MM.1S (cell line): ENCODE results near the gene COPE.

ENCODE experiments used
- DNase-seq: peaks from one replicate; pipeline ENCODE4 v3.0.0-alpha.2; 2015
- H2AFZ ChIP-seq: fragments of 300-600 bp; sonication (generic); 2 replicates; pipeline ENCODE4 v1.6.0; 2016; ENCODE audit warnings: antibody characterized with exemption, low read length
- H3F3A ChIP-seq: fragments of 300-600 bp; sonication (generic); 2 replicates; pipeline ENCODE4 v1.6.1; 2016; ENCODE audit warnings: mild to moderate bottlenecking, antibody characterized with exemption, low read length, moderate library complexity, mixed read lengths; ENCODE audit not compliant: insufficient read depth
- H3K27ac ChIP-seq: fragments of 300-600 bp; sonication (generic); 2 replicates; pipeline ENCODE4 v1.5.1; 2016; ENCODE audit warnings: mild to moderate bottlenecking, low read length
- H3K27me3 ChIP-seq: fragments of 300-600 bp; sonication (generic); replicated peaks from 2 replicates; pipeline ENCODE4 v1.6.0; 2016; ENCODE audit warnings: low read length; ENCODE audit not compliant: insufficient read depth
- H3K36me3 ChIP-seq: fragments of 300-600 bp; sonication (generic); replicated peaks from 2 replicates; pipeline ENCODE4 v1.6.1; 2016; ENCODE audit warnings: mild to moderate bottlenecking, low read length, mixed read lengths; ENCODE audit not compliant: insufficient read depth
- H3K4me1 ChIP-seq: fragments of 300-600 bp; sonication (generic); 2 replicates; pipeline ENCODE4 v1.6.1; 2016; ENCODE audit warnings: low read length, mixed read lengths
- H3K4me2 ChIP-seq: fragments of 300-600 bp; sonication (generic); 2 replicates; pipeline ENCODE4 v1.6.0; 2016; ENCODE audit warnings: low read depth, low read length
- H3K4me3 ChIP-seq: fragments of 300-600 bp; sonication (generic); 2 replicates; pipeline ENCODE4 v1.5.1; 2016; ENCODE audit warnings: low read length, mixed read lengths
- H3K79me2 ChIP-seq: fragments of 300-600 bp; sonication (generic); 2 replicates; pipeline ENCODE4 v1.6.1; 2016; ENCODE audit warnings: mixed run types, low read length, mixed read lengths
- H3K9ac ChIP-seq: fragments of 300-600 bp; sonication (generic); 2 replicates; pipeline ENCODE4 v1.6.1; 2016; ENCODE audit warnings: low read length, mixed read lengths
- H3K9me2 ChIP-seq: fragments of 300-600 bp; sonication (generic); replicated peaks from 2 replicates; pipeline ENCODE4 v1.6.1; 2016; ENCODE audit warnings: mild to moderate bottlenecking, low read length, mixed read lengths; ENCODE audit not compliant: insufficient read depth
- H3K9me3 ChIP-seq: fragments of 300-600 bp; sonication (generic); replicated peaks from 2 replicates; pipeline ENCODE4 v1.6.1; 2016; ENCODE audit warnings: mild to moderate bottlenecking, low read length, mixed read lengths; ENCODE audit not compliant: insufficient read depth
- H4K20me1 ChIP-seq: fragments of 300-600 bp; sonication (generic); 2 replicates; pipeline ENCODE4 v1.6.1; 2016; ENCODE audit warnings: mild to moderate bottlenecking, low read length, moderate library complexity, mixed read lengths; ENCODE audit not compliant: insufficient read depth
- EZH2 ChIP-seq: fragments of 300-600 bp; sonication (generic); optimal IDR thresholded peaks from 2 replicates; pipeline ENCODE3; 2017; ENCODE audit warnings: low read depth, mild to moderate bottlenecking, antibody characterized with exemption, low read length, mixed read lengths
- EZH2phosphoT487 ChIP-seq: fragments of 300-600 bp; sonication (generic); IDR thresholded peaks from 2 replicates; pipeline ENCODE4 v1.6.1; 2018; ENCODE audit warnings: antibody characterized with exemption, low read length
- TF ChIP-seq, protein P1 (sequence below): fragments of 300-600 bp; sonication (generic); IDR thresholded peaks from 2 replicates; pipeline ENCODE4 v1.5.1; 2016; ENCODE audit warnings: antibody characterized with exemption, low read length, mixed read lengths

Gene COPE

DNA sequence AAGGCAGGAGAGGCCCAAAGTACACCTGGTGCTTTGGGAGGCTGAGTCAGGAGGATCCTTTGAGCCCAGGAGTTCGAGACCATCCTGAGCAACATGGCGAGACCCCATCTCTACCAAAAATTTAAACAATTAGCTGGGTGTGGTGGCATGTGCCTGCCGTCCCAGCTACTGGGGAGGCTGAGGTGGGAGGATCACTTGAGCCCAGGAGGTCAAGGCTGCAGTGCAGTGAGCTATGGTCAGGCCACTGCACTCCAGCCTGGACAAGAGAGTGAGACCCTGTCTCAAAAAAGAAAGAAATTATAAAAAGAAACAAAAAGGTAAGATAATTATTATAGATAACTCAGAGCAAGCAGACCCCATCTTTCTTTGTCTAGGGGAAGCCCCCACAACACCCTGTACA lies 20.0 kb upstream of the COPE start:
- Histone ChIP-seq H3K4me2 (peak overlapping the region; percentile 94; the same call in 1 of the 2 replicates), H3K36me3 (no peaks in the 10 kb centered on the region), H3K27me3 (no peaks in the 10 kb centered on the region), H2AFZ (no peak overlapping the region), H3K27ac (no peak overlapping the region), H3K4me1 (peaks cover 29% of the 10 kb centered on the region), H3K9ac (no peak overlapping the region), H3K4me3 (no peak overlapping the region), H3K79me2 (peaks cover 36% of the 10 kb centered on the region), H3K9me2 (no peaks in the 10 kb centered on the region), H4K20me1 (no peaks in the 10 kb centered on the region), H3F3A (peaks cover 7% of the 10 kb centered on the region), H3K9me3 (no peaks in the 10 kb centered on the region)
- DNase-seq, result no peak
- TF ChIP-seq, protein P1, sequence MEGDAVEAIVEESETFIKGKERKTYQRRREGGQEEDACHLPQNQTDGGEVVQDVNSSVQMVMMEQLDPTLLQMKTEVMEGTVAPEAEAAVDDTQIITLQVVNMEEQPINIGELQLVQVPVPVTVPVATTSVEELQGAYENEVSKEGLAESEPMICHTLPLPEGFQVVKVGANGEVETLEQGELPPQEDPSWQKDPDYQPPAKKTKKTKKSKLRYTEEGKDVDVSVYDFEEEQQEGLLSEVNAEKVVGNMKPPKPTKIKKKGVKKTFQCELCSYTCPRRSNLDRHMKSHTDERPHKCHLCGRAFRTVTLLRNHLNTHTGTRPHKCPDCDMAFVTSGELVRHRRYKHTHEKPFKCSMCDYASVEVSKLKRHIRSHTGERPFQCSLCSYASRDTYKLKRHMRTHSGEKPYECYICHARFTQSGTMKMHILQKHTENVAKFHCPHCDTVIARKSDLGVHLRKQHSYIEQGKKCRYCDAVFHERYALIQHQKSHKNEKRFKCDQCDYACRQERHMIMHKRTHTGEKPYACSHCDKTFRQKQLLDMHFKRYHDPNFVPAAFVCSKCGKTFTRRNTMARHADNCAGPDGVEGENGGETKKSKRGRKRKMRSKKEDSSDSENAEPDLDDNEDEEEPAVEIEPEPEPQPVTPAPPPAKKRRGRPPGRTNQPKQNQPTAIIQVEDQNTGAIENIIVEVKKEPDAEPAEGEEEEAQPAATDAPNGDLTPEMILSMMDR, result no peak
- no peak for TF ChIP-seq EZH2phosphoT487
- no peak for TF ChIP-seq EZH2

DNA sequence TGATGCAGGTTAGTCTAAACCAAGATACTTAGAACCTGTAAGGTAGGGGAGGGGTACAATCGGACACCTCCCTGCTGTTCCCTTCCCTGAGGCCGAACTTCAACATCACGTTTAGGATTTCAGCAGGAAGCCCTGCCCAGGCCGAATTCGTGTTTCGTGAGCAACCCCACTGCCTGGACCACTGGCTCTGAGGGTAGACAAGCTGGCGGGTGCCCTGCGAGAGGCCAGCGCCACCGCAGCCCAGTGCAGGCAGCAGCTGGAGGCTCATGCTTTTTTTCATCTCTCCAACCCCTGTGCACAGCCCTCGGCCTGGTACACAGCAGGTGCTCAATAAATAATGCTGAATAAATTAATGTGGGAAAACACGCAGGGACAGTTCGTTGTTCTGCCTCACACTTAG lies 14.1 kb upstream of the COPE start:
- peaks cover 10% of the 10 kb centered on the region; the same call in 1 of the 2 replicates for H3K79me2 ChIP-seq
- TF ChIP-seq EZH2phosphoT487 (no peak), EZH2 (no peak)
- TF ChIP-seq, protein P1, result no peak
- no peak overlapping the region for H2AFZ ChIP-seq
- no peaks in the 10 kb centered on the region for H4K20me1 ChIP-seq
- H3K4me1 ChIP-seq, result no peaks in the 10 kb centered on the region
- H3K27ac ChIP-seq, result no peak overlapping the region
- no peaks in the 10 kb centered on the region for H3K36me3 ChIP-seq
- H3F3A ChIP-seq, result peaks cover 7% of the 10 kb centered on the region; the same call in 1 of the 2 replicates
- no peak overlapping the region for H3K4me2 ChIP-seq
- no peak overlapping the region for H3K9ac ChIP-seq
- no peaks in the 10 kb centered on the region for H3K9me2 ChIP-seq
- H3K4me3 ChIP-seq, result no peak overlapping the region
- DNase-seq, result no peak
- H3K9me3 ChIP-seq, result no peaks in the 10 kb centered on the region
- H3K27me3 ChIP-seq, result no peaks in the 10 kb centered on the region

DNA sequence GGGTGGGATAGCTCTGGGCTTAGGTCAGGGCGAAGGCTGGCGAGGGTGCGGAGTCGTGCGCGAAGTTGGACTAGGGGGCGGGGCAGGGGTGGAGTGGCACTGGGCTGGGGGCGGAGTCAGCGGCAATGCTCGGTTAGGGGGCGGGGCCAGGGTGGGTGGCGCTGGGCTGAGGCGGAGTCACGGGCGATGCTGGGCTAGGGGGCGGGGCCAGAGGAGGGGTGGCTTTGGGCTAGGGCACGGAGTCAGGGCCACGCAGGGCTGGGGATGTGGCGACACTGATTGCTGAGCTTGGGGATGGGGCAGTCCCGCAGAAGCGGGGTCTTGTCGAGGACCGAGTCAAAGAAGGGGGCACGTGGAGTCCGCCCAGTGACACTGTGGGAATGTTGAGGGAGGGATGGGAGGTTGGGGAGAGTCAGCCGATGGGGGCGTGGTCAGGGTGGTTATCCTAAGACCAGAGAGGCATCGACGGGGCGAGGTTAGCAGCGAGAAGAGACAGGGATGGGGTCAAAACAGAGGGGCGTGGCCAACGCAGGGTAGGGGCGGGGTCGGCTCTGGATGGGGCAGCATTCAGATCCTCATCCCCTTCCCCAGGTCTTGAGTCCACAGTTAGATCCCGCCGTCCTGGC lies 13.1 kb upstream of the COPE start:
- Histone ChIP-seq H3K27ac (no peak overlapping the region), H3K4me2 (peak overlapping the region; percentile 41; the same call in 1 of the 2 replicates), H3K9ac (no peak overlapping the region), H3K4me3 (no peak overlapping the region), H3F3A (peaks cover 7% of the 10 kb centered on the region; the same call in 1 of the 2 replicates), H3K9me3 (no peaks in the 10 kb centered on the region), H3K79me2 (peaks cover 8% of the 10 kb centered on the region; the same call in 1 of the 2 replicates), H3K36me3 (no peaks in the 10 kb centered on the region), H3K4me1 (no peaks in the 10 kb centered on the region), H2AFZ (no peak overlapping the region), H3K9me2 (no peaks in the 10 kb centered on the region), H3K27me3 (no peaks in the 10 kb centered on the region), H4K20me1 (no peaks in the 10 kb centered on the region)
- peak; percentile 38 for DNase-seq
- TF ChIP-seq EZH2 (no peak), EZH2phosphoT487 (no peak)
- TF ChIP-seq, protein P1, result no peak
